ENCODE data around the gene UGT1A6. TPM values are rescaled to one million over a fixed set of nuclear protein-coding genes. Genes with fewer than 3 reads are reported as not detected.

Gene UGT1A6
- total and polyA plus RNA-seq, 2 donors (not counting 3 experiments of a cell fraction or from before 2014, with no cell fraction given), result not detected

GRCh38 chr2:233780771-233781170, 88.1 kb downstream of the UGT1A6 start:
- H3K9me3 ChIP-seq (replicated peaks; ENCODE audit: control insufficient read depth, insufficient read depth, low read length), result no peaks in the 10 kb centered on the region
- no peak overlapping the region for H2AFZ ChIP-seq (ENCODE audit: low read depth, low read length)
- no peaks in the 10 kb centered on the region for H3K9me1 ChIP-seq (replicated peaks; ENCODE audit: control insufficient read depth, extremely low read depth, insufficient read depth, low read length)
- H3K9ac ChIP-seq (replicated peaks; ENCODE audit: extremely low read depth, insufficient read depth, low read length), result no peak overlapping the region
- TF ChIP-seq EZH2 (IDR thresholded peaks at IDR 0.05; ENCODE audit: borderline replicate concordance, low read depth, low read length, severe bottlenecking), result no peak
- no peak for TF ChIP-seq CTCF (IDR thresholded peaks at IDR 0.05; ENCODE audit: extremely low read depth in 1 of 2, insufficient read depth in 1 of 2, low read depth in 1 of 2, low read length in 2 of 2)
- TF ChIP-seq JUN (IDR thresholded peaks at IDR 0.05; ENCODE audit: borderline replicate concordance, insufficient read depth, insufficient read length, low read depth), result no peak
- no peak for TF ChIP-seq POLR2A (IDR thresholded peaks at IDR 0.05; ENCODE audit: low read depth, low read length)
- no TSS peak for BruUV-seq (replicated peaks)
- FAIRE-seq (no peak), DNase-seq (ENCODE audit: low read depth, low spot score) (no peak)
- H3K4me2 ChIP-seq (ENCODE audit: insufficient read depth, low read length), result no peak overlapping the region
- dilution Hi-C loops (cut with MboI; ENCODE audit: extremely low pct_ligation_motif_present, low sequenced_read_pairs) (no loop called here), intact Hi-C loops (cut with micrococcal nuclease) (no loop called here)
- no peak overlapping the region for H3K4me3 ChIP-seq (replicated peaks in 1 of 3; ENCODE audit: insufficient read depth in 1 of 3, low read depth in 1 of 3, low read length in 3 of 3)
- ChIA-PET POLR2A (no interaction called here), CTCF (no interaction called here)
- no peaks in the 10 kb centered on the region for H3K4me1 ChIP-seq (ENCODE audit: control insufficient read depth, extremely low read depth, insufficient read depth, low read length)
- H3K27ac ChIP-seq (ENCODE audit: insufficient read depth, low read depth, low read length), result no peak overlapping the region
- no peaks in the 10 kb centered on the region for H4K20me1 ChIP-seq (replicated peaks; ENCODE audit: control insufficient read depth, extremely low read depth, insufficient read depth, low read length)
- no peaks in the 10 kb centered on the region for H3K27me3 ChIP-seq (ENCODE audit: control insufficient read depth in 2 of 2, insufficient read depth in 2 of 2, low read length in 2 of 2)
- no peaks in the 10 kb centered on the region for H3K79me2 ChIP-seq (ENCODE audit: control insufficient read depth, insufficient read depth, low read length)
- H3K36me3 ChIP-seq (ENCODE audit: control insufficient read depth in 2 of 2, extremely low read depth in 1 of 2, insufficient read depth in 2 of 2, low read length in 2 of 2), result no peaks in the 10 kb centered on the region

GRCh38 chr2:233789554-233789953, 96.9 kb downstream of the UGT1A6 start:
- Histone ChIP-seq H3K36me3 (ENCODE audit: control insufficient read depth in 2 of 2, extremely low read depth in 1 of 2, insufficient read depth in 2 of 2, low read length in 2 of 2) (no peaks in the 10 kb centered on the region), H2AFZ (ENCODE audit: low read depth, low read length) (no peak overlapping the region), H3K9me3 (replicated peaks; ENCODE audit: control insufficient read depth, insufficient read depth, low read length) (no peaks in the 10 kb centered on the region), H3K4me3 (replicated peaks in 1 of 3; ENCODE audit: insufficient read depth in 1 of 3, low read depth in 1 of 3, low read length in 3 of 3) (no peak overlapping the region), H3K27me3 (ENCODE audit: control insufficient read depth in 2 of 2, insufficient read depth in 2 of 2, low read length in 2 of 2) (no peaks in the 10 kb centered on the region), H3K9me1 (replicated peaks; ENCODE audit: control insufficient read depth, extremely low read depth, insufficient read depth, low read length) (no peaks in the 10 kb centered on the region), H3K4me1 (ENCODE audit: control insufficient read depth, extremely low read depth, insufficient read depth, low read length) (no peaks in the 10 kb centered on the region), H4K20me1 (replicated peaks; ENCODE audit: control insufficient read depth, extremely low read depth, insufficient read depth, low read length) (no peaks in the 10 kb centered on the region), H3K4me2 (ENCODE audit: insufficient read depth, low read length) (no peak overlapping the region), H3K79me2 (ENCODE audit: control insufficient read depth, insufficient read depth, low read length) (no peaks in the 10 kb centered on the region), H3K27ac (ENCODE audit: insufficient read depth, low read depth, low read length) (no peak overlapping the region), H3K9ac (replicated peaks; ENCODE audit: extremely low read depth, insufficient read depth, low read length) (no peak overlapping the region)
- DNase-seq (ENCODE audit: low read depth, low spot score), result no peak
- ChIA-PET CTCF (no interaction called here), POLR2A (no interaction called here)
- BruUV-seq (replicated peaks), result no TSS peak
- FAIRE-seq, result no peak
- intact Hi-C loops (cut with micrococcal nuclease), result no loop called here
- dilution Hi-C loops (cut with MboI; ENCODE audit: extremely low pct_ligation_motif_present, low sequenced_read_pairs), result no loop called here
- TF ChIP-seq FOS (IDR thresholded peaks at IDR 0.05; ENCODE audit: borderline replicate concordance, insufficient read depth, low read length) (no peak), POLR2A (IDR thresholded peaks at IDR 0.05; ENCODE audit: low read depth, low read length) (no peak), CTCF (IDR thresholded peaks at IDR 0.05; ENCODE audit: extremely low read depth in 1 of 2, insufficient read depth in 1 of 2, low read depth in 1 of 2, low read length in 2 of 2) (no peak), EZH2 (IDR thresholded peaks at IDR 0.05; ENCODE audit: borderline replicate concordance, low read depth, low read length, severe bottlenecking) (no peak), MYC (IDR thresholded peaks at IDR 0.05; ENCODE audit: low read depth, low read length) (no peak), GATA2 (IDR thresholded peaks at IDR 0.05; ENCODE audit: insufficient read depth, insufficient read length, low read depth, low read length) (no peak), MAX (IDR thresholded peaks at IDR 0.05; ENCODE audit: insufficient read depth, insufficient read length) (no peak), POLR2AphosphoS5 (IDR thresholded peaks at IDR 0.05; ENCODE audit: insufficient read depth, low read depth, low read length) (no peak), JUN (IDR thresholded peaks at IDR 0.05; ENCODE audit: borderline replicate concordance, insufficient read depth, insufficient read length, low read depth) (no peak)
